GM19351 (cell line): ENCODE data around the gene ABCB4.
"Not testable (repeated sequence)": the region's sequence is repeated elsewhere in the genome, so short reads cannot be mapped to it uniquely, and the experiment has no call there.

Source experiments
- ATAC-seq: cut with Tn5 transposase; IDR thresholded peaks from one replicate; pipeline ENCODE4 v1.9.1; 2021; ENCODE audit warnings: mild to moderate bottlenecking, moderate library complexity; ENCODE audit not compliant: unreplicated experiment

The ABCB4 gene

DNA sequence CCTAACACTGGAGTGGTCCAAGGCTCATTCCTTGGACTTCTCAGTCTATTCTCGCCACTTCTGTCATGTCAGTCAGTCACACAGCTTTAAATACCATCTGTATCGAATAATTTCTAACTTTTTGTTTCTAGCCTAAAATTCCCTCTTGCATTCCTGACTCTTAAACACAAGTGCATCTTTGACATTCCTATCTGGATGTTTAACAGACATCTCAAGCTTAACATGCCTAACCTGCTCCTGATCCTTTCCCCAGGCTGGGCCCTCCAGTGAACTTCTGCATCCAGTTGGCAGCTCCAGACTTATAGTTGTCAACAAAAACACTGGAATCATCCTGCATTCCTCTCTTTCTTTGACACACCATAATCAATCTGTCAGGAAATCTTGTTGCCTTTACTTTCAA, 4.5 kb upstream of the ABCB4 start:
- no peak for ATAC-seq

DNA sequence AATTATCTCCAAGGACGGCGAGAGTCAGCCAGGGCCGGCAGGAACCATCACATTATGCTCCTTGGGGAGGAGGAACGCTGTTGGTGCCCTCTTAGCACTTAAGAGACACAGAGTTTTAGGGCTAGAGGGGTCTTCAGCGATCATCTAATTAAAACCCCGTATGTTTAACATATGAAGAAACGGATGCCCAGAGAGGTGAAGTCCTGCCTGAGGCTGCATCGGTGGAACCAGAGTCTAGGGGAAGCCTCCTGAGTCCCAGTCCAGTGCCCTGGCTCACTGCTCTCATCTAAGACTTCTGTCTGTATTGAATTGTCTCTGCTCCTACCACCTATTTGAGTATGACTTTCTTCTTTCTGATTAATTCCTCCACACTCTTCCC, 688 bp upstream of the ABCB4 start:
- ATAC-seq: no peak

DNA sequence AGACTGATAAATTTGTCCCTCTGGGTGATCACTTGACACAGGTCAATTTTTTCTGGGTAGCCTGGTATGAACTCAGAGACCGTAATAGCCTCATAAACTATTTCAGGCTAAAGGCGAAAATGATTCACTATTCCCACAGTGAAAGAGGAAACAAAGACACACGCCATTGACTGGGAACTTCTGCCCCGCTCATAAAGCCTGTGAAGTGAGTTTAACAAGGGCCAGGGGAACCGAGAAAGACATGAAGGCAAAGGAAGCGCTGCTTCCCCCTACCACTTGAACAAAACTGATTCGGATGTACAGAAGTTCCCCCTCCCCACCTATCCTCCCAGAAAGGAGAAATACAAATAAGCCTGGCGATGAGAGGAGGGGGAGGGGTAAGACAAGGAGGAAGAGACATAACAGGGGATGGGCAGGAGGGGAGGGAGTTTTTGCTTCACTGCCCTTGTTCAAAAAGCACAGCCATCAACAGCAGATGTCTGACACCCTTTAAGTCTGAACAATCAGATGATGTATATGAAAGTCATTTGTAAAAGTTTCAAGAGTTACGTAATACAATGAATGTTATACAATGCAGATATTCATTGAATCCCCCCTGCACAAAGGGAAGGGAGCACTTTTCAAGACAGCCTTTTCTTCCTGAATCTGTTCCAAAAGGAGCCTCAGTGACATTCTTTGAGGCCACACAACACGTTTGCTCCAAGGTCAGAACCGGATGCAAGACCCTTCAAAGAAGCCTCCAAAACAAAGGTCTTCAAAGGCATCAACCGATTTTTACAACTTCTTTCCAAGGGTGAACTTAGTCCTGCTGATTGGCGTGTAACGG, 734 bp downstream of the ABCB4 start:
- peak; percentile 72 for ATAC-seq

GRCh38 chr7:87473986-87474385, 1.5 kb downstream of the ABCB4 start:
- no peak for ATAC-seq

GRCh38 chr7:87473192-87473591, 2.3 kb downstream of the ABCB4 start:
- no peak for ATAC-seq

DNA sequence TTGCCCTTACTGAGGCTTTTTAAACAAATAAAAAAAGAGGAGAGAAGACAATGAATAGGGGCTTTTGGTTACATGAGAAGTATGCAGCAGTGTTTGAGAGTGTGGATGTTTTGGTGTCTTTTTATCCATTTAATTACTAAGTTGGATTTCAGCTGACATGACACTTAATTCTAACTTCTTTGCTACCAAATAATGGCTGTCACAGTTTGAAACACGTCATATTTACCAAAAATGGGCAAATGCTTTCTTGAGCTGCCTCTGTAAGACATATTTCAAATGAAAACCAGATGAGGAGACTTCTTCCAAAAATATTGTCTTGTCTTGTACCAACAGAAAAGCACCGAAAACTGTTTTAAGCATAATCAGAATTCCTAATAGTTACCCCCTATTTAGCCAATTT, 4.0 kb downstream of the ABCB4 start:
- ATAC-seq: no peak

- not testable (repeated sequence) for ATAC-seq
Observed at GRCh38 chr7:87469204-87469603, 6.3 kb downstream of the ABCB4 start.

DNA sequence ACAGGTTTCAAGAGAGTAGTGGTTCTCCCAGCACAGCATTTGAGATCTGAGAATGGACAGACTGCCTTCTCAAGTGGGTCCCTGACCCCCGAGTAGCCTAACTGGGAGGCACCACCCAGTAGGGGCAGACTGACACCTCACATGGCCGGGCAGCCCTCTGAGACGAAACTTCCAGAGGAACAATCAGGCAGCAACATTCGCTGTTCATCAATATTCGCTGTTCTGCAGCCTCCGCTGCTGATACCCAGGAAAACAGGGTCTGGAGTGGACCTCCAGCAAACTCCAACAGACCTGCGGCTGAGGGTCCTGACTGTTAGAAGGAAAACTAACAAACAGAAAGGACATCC, 10.0 kb downstream of the ABCB4 start:
- ATAC-seq: not testable (repeated sequence)

DNA sequence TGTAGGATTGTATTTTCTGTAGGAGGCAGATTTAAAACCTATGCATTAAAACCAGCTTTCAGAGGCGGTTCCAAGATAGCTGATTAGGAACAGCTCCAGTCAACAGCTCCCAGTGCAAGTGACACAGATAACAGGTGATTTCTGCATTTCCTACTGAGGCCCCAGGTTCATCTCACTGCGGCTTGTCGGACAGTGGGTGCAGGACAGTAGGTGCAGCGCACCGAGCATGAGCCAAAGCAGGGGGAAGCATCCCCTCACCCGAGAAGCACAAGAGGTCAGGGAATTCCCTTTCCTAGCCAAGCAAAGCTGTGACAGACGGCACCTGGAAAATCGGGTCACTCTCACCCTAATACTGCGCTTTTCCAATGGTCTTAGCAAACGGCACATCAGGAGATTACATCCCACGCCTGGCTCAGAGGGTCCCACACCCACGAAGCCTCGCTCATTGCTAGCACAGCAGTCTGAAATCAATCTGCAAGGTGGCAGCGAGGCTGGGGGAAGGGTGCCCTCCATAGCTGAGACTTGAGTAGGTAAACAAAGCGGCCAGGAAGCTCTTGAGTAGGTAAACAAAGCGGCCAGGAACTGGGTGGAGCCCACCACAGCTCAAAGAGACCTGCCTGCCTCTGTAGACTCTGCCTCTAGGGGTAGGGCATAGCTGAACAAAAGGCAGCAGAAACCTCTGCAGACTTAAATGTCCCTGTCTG, 10.5 kb downstream of the ABCB4 start:
- ATAC-seq: not testable (repeated sequence)

DNA sequence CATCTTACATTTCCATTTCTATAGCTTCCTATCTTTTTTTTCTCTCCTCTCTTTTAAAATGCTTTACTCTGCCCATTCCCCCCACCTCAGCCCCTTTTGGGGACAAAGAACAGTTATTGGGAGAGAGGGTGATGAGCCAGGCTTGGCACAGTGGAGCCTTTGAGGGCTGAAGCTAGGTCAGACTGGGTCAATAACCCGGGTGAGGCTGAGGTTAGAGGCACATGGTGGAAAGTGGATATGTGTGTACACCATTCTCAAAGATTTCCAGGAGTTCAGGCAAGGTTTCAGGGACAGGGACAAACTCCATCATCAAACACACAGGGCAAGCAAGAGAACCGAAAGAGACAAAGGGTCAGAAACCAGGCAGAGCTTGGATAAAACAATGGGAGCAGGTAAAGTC, 11.5 kb downstream of the ABCB4 start:
- ATAC-seq: no peak

- ATAC-seq: not testable (repeated sequence)
Observed at GRCh38 chr7:87460444-87460843, 15.0 kb downstream of the ABCB4 start.

GRCh38 chr7:87459941-87460340, 15.5 kb downstream of the ABCB4 start:
- ATAC-seq: no peak

DNA sequence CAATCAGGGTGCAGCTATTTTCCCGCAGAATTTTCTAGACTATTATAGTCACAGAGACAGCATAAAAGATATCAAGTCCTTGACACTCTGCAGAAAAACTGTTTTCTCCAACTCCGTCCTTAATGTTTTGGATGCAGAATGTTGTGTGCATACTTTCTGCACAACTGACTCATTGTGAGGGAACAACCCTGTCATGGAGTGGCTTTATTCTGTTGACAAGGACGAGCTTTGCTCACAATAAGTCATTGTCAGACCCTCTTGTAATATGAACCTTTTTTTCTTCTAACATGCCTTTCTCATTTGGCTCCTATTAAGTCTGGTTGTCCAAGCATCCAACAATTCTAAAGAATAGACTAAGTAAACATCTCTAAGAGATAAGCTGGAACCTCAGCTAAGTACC, 17.3 kb downstream of the ABCB4 start:
- no peak for ATAC-seq

DNA sequence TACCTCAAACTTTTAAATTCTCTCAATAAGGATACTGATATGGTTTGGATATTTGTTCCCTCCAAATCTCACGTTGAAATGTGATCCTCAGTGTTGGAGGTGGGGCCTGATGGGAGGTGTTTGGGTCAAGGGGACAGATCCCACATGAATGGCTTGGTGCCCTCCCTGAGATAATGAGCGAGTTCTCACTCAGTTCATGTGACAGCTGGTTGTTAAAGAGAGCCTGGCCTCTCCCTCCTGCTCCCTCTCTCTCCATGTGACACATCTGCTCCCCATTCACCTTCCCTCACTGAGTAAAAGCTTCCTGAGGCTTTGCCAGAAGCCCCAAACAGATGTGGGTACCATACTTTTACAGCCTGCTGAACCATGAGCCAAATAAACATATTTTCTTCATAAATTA, 19.2 kb downstream of the ABCB4 start:
- no peak for ATAC-seq

GRCh38 chr7:87452279-87452678, 23.2 kb downstream of the ABCB4 start:
- ATAC-seq: no peak

DNA sequence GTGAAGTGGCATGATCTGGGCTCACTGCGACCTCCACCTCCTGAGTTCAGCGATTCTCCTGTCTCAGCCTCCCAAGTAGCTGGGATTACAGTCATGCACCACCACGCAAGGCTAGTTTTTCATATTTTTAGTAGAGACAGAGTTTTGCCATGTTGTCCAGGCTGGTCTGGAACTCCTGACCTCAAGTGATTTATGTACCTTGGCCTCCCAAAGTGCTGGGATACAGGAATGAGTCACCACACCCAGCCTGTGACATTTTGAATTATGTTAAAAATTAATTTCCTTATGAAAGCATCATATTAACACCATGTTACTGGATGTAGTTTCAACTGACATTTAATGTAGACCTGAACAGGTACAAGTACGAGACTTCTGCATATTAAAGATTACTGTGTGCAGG, 24.3 kb downstream of the ABCB4 start:
- no peak for ATAC-seq

GRCh38 chr7:87450706-87451105, 24.8 kb downstream of the ABCB4 start:
- no peak for ATAC-seq

- ATAC-seq: no peak
Observed at GRCh38 chr7:87448388-87448787, 27.1 kb downstream of the ABCB4 start.

DNA sequence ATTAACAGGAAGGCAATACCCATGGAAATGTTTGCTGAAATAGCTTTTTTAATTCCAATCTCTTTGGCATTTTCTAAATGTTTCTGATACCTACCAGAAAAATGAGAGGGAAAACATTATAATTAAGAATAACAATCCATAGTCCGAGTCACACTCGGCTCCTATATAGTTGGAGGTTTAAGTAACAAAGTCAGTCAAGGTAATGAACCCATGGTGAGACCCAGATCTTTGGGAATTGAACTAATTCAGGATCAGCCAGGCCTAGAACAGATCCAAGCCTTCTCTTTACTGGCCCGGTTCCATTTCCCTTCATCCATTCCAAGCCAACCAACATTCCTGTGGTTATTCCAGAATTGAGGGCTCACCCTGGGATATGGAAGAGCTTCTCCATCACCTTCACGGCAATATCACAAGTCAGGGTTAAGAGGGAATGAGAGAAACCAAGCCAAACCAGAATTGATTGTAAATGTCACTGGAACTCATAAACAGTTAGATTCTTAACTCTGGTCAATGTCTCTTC, 28.3 kb downstream of the ABCB4 start:
- ATAC-seq: no peak

DNA sequence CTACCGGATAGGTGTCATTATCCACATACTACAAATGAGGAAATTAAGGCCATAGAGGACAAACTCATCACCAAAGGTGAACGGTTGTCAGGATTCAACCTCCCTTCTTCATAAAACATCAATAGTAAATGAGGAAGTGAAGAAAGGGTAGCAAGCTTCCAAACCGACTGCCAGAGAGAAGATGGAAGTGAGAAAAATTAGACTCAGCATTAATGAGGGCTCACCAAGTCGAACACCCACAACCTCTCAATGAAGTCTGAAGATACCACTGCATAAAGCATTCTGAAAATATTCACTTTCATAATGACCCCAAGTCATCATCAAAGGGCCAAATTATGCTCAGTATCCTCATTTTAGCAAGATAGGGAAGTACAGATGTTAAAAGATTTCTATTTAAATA, 29.6 kb downstream of the ABCB4 start:
- peak; percentile 97 for ATAC-seq

DNA sequence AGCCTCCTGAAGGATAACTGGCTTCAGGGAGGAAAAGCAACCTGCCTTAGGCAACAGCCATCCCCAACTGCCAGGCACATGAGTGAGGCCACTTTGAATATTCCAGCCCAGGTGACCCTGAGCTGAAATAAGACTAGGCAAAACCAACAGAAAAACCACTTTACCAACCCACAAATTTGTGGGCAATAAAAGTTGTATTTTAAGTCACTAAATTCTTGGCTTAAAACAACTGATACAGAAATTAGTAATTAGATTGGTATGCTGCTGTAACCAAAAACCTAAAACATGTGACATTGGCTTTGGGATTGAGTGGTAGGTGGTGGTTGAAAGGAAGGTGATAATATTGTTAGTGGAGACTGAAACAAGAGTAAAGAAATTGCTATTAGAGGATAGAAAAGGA, 39.9 kb downstream of the ABCB4 start:
- no peak for ATAC-seq

DNA sequence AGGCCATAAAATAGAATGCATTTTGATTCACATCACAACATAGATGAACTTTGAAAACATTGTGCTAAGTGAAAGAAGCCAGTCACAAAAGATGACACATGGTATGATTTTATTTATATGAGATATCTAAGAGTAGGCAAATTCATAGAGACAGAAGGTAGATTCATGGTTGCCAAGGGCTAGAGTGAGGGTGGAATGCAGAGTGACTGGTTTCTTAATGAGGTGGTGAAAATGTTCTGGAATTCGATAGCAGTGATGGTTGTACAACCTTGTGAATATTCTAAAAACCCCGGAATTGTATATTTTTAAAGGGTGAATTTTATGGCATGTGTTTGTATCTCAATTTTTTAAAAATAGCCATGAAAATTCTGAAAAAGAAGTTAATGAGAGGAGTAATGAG, 42.9 kb downstream of the ABCB4 start:
- no peak for ATAC-seq
